GM23338 (cell line): ENCODE data around the gene BCR. TPM values are rescaled to one million over a fixed set of nuclear protein-coding genes. Genes with fewer than 3 reads are reported as not detected.

ENCODE experiments used
- ATAC-seq: fragments of 200-7000 bp; cut with Tn5 transposase; 3 replicates; pipeline ENCODE4 v1.9.1; 2020
- DNase-seq: peaks from one replicate; pipeline ENCODE4 v3.0.0-alpha.2; 2015; ENCODE audit warnings: low spot score
- H2AFZ ChIP-seq: fragments of 200-600 bp; sonication (generic); 2 replicates; pipeline ENCODE4 v1.8.0; 2016; ENCODE audit warnings: antibody characterized with exemption, mild to moderate bottlenecking, moderate library complexity
- H3F3A ChIP-seq: fragments of 200-600 bp; sonication (generic); replicated peaks from 2 replicates; pipeline ENCODE4 v1.8.0; 2017; ENCODE audit warnings: antibody characterized with exemption, mixed run types, low read depth
- H3K27ac ChIP-seq: fragments of 200-600 bp; sonication (generic); 2 replicates; pipeline ENCODE4 v1.6.1; 2016; ENCODE audit warnings: low read depth
- H3K27me3 ChIP-seq: fragments of 200-600 bp; sonication (generic); 2 replicates; pipeline ENCODE4 v1.8.0; 2016; ENCODE audit warnings: mild to moderate bottlenecking, mixed run types, moderate library complexity; ENCODE audit not compliant: insufficient read depth
- H3K36me3 ChIP-seq: fragments of 200-600 bp; sonication (generic); 2 replicates; pipeline ENCODE4 v1.8.0; 2016; ENCODE audit warnings: mild to moderate bottlenecking; ENCODE audit not compliant: insufficient read depth
- H3K4me1 ChIP-seq: fragments of 200-600 bp; sonication (generic); 2 replicates; pipeline ENCODE4 v1.8.0; 2016; ENCODE audit warnings: mild to moderate bottlenecking, moderate library complexity; ENCODE audit not compliant: insufficient read depth
- H3K4me2 ChIP-seq: fragments of 200-600 bp; sonication (generic); 2 replicates; pipeline ENCODE4 v1.7.1; 2017; ENCODE audit warnings: mixed run types
- H3K4me3 ChIP-seq: fragments of 200-600 bp; sonication (generic); 2 replicates; pipeline ENCODE4 v1.6.1; 2016; ENCODE audit warnings: mixed run types
- H3K79me2 ChIP-seq: fragments of 200-600 bp; sonication (generic); replicated peaks from 2 replicates; pipeline ENCODE4 v1.8.0; 2017; ENCODE audit warnings: mild to moderate bottlenecking; ENCODE audit not compliant: insufficient read depth
- H3K9me2 ChIP-seq: fragments of 200-600 bp; sonication (generic); 2 replicates; pipeline ENCODE4 v1.8.0; 2017; ENCODE audit not compliant: insufficient read depth
- H4K20me1 ChIP-seq: fragments of 200-600 bp; sonication (generic); replicated peaks from 2 replicates; pipeline ENCODE4 v1.8.0; 2017; ENCODE audit warnings: mild to moderate bottlenecking; ENCODE audit not compliant: insufficient read depth
- H3K27ac Mint-ChIP-seq: 2 replicates; pipeline ENCODE4 v1.8.0; 2020; ENCODE audit warnings: inconsistent platforms, mild to moderate bottlenecking, moderate library complexity, mixed read lengths
- H3K27me3 Mint-ChIP-seq: 3 replicates; pipeline ENCODE4 v1.8.0; 2022; ENCODE audit warnings: low read depth, mild to moderate bottlenecking, moderate library complexity, mixed read lengths, inconsistent platforms; ENCODE audit not compliant: insufficient read depth, poor library complexity
- H3K36me3 Mint-ChIP-seq: 3 replicates; pipeline ENCODE4 v1.8.0; 2021; ENCODE audit warnings: low read depth, mild to moderate bottlenecking, inconsistent platforms, moderate library complexity, mixed read lengths
- H3K4me1 Mint-ChIP-seq: 3 replicates; pipeline ENCODE4 v1.8.0; 2020; ENCODE audit warnings: mild to moderate bottlenecking, inconsistent platforms, mixed read lengths
- H3K4me3 Mint-ChIP-seq: 3 replicates; pipeline ENCODE4 v1.8.0; 2021; ENCODE audit warnings: moderate library complexity, mild to moderate bottlenecking, inconsistent platforms, mixed read lengths
- H3K9me3 Mint-ChIP-seq: 3 replicates; pipeline ENCODE4 v1.8.0; 2020; ENCODE audit warnings: moderate library complexity, mild to moderate bottlenecking, inconsistent platforms, mixed read lengths
- CREB1 ChIP-seq: fragments of 250-450 bp; sonication (Bioruptor Pico); IDR thresholded peaks from 2 replicates; pipeline ENCODE4 v1.5.0; 2020; ENCODE audit warnings: low read depth, mild to moderate bottlenecking, moderate library complexity
- CTCF ChIP-seq, 2 experiments: fragments of 200-600 bp in 1 of 2; sonication (generic) in 1 of 2; conservative IDR thresholded peaks; 2 replicates each; pipeline versions ENCODE4 v1.5.1 to v1.6.1; 2016 to 2017; ENCODE audit warnings: antibody characterized with exemption in 2 of 2, low read depth in 2 of 2, mild to moderate bottlenecking in 2 of 2, moderate library complexity in 1 of 2
- ETS1 ChIP-seq: IDR thresholded peaks from 2 replicates; pipeline ENCODE4 v1.6.1; 2016; ENCODE audit warnings: antibody characterized with exemption
- EZH2 ChIP-seq: fragments of 200-600 bp; sonication (generic); IDR thresholded peaks from one replicate; pipeline ENCODE4 v1.8.0; 2017; ENCODE audit warnings: antibody characterized with exemption, mild to moderate bottlenecking, low read depth; ENCODE audit not compliant: unreplicated experiment
- EZH2phosphoT487 ChIP-seq: fragments of 200-600 bp; sonication (generic); IDR thresholded peaks from one replicate; pipeline ENCODE4 v1.8.1; 2018; ENCODE audit warnings: antibody characterized with exemption; ENCODE audit not compliant: unreplicated experiment
- JUNB ChIP-seq: IDR thresholded peaks from one replicate; pipeline ENCODE4 v1.6.1; 2016; ENCODE audit warnings: antibody characterized with exemption; ENCODE audit not compliant: unreplicated experiment
- NANOG ChIP-seq: IDR thresholded peaks from 2 replicates; pipeline ENCODE4 v1.6.1; 2016; ENCODE audit warnings: antibody characterized with exemption, borderline replicate concordance
- POLR2AphosphoS5 ChIP-seq: IDR thresholded peaks from 2 replicates; pipeline ENCODE4 v1.6.1; 2016; ENCODE audit warnings: antibody characterized with exemption, low read depth
- REST ChIP-seq: IDR thresholded peaks from one replicate; pipeline ENCODE4 v1.6.1; 2018; ENCODE audit warnings: antibody characterized with exemption; ENCODE audit not compliant: unreplicated experiment
- STAT1 ChIP-seq: IDR thresholded peaks from one replicate; pipeline ENCODE4 v1.6.1; 2016; ENCODE audit warnings: antibody characterized with exemption; ENCODE audit not compliant: unreplicated experiment
- ZNF114 ChIP-seq: fragments of 250-450 bp; sonication (Bioruptor Pico); IDR thresholded peaks from 2 replicates; pipeline ENCODE4 v1.5.0; 2020; ENCODE audit warnings: mild to moderate bottlenecking, moderate library complexity
- ZNF331 ChIP-seq: fragments of 250-450 bp; sonication (Bioruptor Pico); IDR thresholded peaks from 2 replicates; pipeline ENCODE4 v1.5.0; 2020; ENCODE audit warnings: low read depth, mild to moderate bottlenecking, moderate library complexity
- ZNF462 ChIP-seq: fragments of 250-450 bp; sonication (Bioruptor Pico); IDR thresholded peaks from 2 replicates; pipeline ENCODE4 v1.5.0; 2020; ENCODE audit warnings: mild to moderate bottlenecking, moderate library complexity
- polyA plus RNA-seq: library from polyadenylated mRNA; unstranded; fragments of >200 nt; fragmentation: Nextera tagmentation; extraction: Ambion mirVana; gene quantifications from 2 replicates; pipeline ENCODE4 v1.2.1, GENCODE V29; 2016
- total RNA-seq: library from RNA; depleted of rRNA; stranded (reverse); fragments of >200 nt; shearing (Covaris generic); gene quantifications from 2 replicates; pipeline ENCODE4 v1.2.3, GENCODE V29; 2014

The BCR gene
- total and polyA plus RNA-seq, 2 experiments from 2014 or later = 17.7 to 121 TPM

DNA sequence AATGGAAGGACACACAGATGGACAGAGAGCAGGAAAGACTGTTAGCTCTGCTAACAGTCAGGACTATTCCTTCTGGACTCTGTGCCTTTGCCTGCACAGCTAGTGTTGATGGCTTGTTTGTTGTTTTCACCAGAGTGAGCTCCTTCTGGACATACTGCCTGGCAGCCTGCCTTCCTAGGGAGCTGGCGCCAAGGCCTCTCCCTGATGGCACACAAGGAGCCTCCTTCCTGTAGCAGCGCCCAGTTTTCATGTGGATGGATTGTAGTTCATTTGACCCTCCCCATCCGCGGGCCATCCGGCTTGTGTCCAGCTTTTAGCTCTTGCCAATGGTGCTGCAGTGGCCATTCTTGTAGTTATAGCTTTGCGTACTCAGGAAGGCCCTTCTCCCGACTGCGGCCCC is 16.6 kb upstream of the BCR start:
- Mint-ChIP-seq H3K27ac (no peak overlapping the region), H3K4me3 (no peak overlapping the region), H3K36me3 (no peaks in the 10 kb centered on the region), H3K4me1 (peaks cover 21% of the 10 kb centered on the region), H3K27me3 (peaks cover 20% of the 10 kb centered on the region), H3K9me3 (no peaks in the 10 kb centered on the region)
- no peak for TF ChIP-seq CTCF (conservative IDR thresholded peaks at IDR 0.05; ENCODE audit: low read depth in 2 of 2)
- TF ChIP-seq CREB1 (CRISPR knock-in tag) = no peak
- TF ChIP-seq EZH2 = no peak
- TF ChIP-seq ETS1 = no peak
- TF ChIP-seq EZH2phosphoT487 = no peak
- TF ChIP-seq ZNF331 (CRISPR knock-in tag) = no peak
- no peak for TF ChIP-seq ZNF462 (CRISPR knock-in tag)
- no peak for TF ChIP-seq JUNB
- TF ChIP-seq ZNF114 (CRISPR knock-in tag) = no peak
- TF ChIP-seq REST = no peak
- TF ChIP-seq STAT1 = no peak
- no peak for TF ChIP-seq NANOG
- no peak for TF ChIP-seq POLR2AphosphoS5
- Histone ChIP-seq H3K27me3 (no peaks in the 10 kb centered on the region), H3K79me2 (no peaks in the 10 kb centered on the region), H3K27ac (no peak overlapping the region), H3K4me1 (peaks cover 7% of the 10 kb centered on the region; the same call in 1 of the 2 replicates), H3K9me2 (no peaks in the 10 kb centered on the region), H3F3A (no peaks in the 10 kb centered on the region), H2AFZ (no peak overlapping the region), H3K4me2 (no peak overlapping the region), H3K4me3 (no peak overlapping the region), H4K20me1 (no peaks in the 10 kb centered on the region), H3K36me3 (no peaks in the 10 kb centered on the region)
- ATAC-seq (no peak), DNase-seq (no peak)
